C4-2B (cell line): ENCODE measurements around the gene CXCL14.
"Not testable (repeated sequence)": the region's sequence is repeated elsewhere in the genome, so short reads cannot be mapped to it uniquely, and the experiment has no call there.

Experiments used
- H3K27ac ChIP-seq: fragments of 450-650 bp; 2 replicates; pipeline ENCODE4 v1.5.1; 2017
- CTCF ChIP-seq: fragments of 450-650 bp; conservative IDR thresholded peaks from 2 replicates; pipeline ENCODE4 v1.5.1; 2017; ENCODE audit warnings: mild to moderate bottlenecking
- ZFX ChIP-seq: fragments of 450-650 bp; IDR thresholded peaks from 2 replicates; pipeline ENCODE4 v1.6.1; 2017

The CXCL14 gene

GRCh38 chr5:135535420-135535819 lies 43.4 kb downstream of the CXCL14 start:
- no peak for TF ChIP-seq CTCF
- no peak for TF ChIP-seq ZFX
- no peak overlapping the region for H3K27ac ChIP-seq

DNA sequence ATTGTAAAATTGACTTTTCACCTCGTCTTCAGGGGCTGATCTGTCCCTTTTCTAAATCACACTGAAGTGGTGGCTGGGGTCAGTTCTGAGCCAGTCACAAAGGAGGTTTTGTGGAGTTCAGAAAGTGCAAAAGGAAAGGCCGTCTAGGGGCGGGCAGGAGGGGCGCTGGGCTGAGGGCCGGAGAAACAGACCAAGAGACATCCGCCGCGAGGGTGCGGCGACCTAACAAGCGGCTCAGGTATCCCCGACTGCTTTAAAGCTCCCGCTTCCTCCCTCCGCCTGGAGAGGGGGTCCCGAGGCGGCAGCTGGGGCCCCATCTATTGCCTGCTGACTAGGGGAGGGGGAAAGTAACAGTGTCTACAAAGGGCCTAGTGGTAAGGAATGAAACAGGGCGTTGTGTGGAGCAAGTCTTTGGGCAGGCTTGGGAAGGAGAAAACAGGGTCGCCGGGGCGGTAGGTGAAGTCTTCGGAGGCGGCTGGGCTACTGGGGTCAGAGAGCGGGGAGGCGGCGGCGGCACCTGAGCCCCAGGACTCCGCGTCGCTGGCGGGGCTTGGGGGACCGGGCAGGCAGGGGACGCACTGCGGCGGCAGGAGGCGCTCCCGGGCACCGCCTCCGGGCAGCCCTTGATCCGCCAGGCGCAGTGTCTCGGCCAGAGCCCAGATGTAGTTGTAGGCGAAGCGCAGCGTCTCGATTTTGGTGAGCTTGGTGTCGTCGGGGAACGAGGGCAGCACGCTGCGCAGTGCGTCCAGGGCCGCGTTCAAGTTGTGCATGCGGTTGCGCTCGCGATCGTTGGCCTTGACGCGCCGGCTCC lies 44.0 kb downstream of the CXCL14 start:
- H3K27ac ChIP-seq: no peak overlapping the region
- TF ChIP-seq CTCF (no peak), ZFX (no peak)

- no peak overlapping the region for H3K27ac ChIP-seq
- TF ChIP-seq ZFX (no peak), CTCF (no peak)
These were observed 45.0 kb downstream of the CXCL14 start for GRCh38 chr5:135533794-135534193.

DNA sequence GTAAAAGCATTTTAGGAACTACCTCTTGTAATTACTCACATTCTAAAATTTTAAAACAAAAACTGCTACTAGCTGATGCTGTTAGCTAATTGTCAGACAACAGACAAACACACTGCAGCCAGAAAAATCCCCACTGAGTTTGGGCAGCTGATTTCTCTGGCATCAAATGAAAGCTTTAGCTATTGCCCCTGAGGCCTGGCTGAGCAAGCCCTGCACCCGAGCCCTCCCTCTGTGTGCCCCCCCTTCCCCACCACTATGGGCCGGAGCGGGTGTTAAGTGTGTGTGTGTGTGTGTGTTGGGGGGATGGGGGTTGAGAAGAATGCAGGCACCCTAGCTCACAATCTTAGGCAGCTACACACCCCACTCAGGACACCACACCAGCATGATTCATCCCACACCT lies 45.5 kb downstream of the CXCL14 start:
- TF ChIP-seq ZFX (no peak), CTCF (no peak)
- no peak overlapping the region for H3K27ac ChIP-seq

DNA sequence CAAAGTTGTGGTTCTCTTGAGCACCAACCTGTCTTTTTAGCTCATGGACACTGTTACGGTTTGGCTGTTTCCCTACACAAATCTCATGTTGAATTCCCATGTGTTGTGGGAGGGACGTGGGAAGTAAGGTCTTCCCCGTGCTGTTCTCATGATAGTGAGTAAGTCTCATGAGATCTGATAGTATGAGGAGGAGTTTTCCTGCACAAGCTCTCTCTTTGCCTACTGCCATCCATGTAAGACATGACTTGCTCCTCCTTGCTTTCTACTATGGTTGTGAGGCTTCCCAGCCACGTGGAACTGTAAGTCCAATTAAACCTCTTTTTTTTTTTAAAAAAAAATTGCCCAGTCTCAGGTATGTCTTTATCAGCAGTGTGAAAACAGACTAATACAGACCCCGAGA lies 49.2 kb downstream of the CXCL14 start:
- H3K27ac ChIP-seq: not testable (repeated sequence)

GRCh38 chr5:135526924-135527323 lies 51.9 kb downstream of the CXCL14 start:
- no peak overlapping the region for H3K27ac ChIP-seq
- no peak for TF ChIP-seq ZFX
- no peak for TF ChIP-seq CTCF

- TF ChIP-seq CTCF (no peak), ZFX (no peak)
- no peak overlapping the region for H3K27ac ChIP-seq
These were observed 56.8 kb downstream of the CXCL14 start for GRCh38 chr5:135521964-135522363.
